Kidney (tissue), 14 donors: ENCODE measurements around the gene PPL. TPM values are rescaled to one million over a fixed set of nuclear protein-coding genes. Genes with fewer than 3 reads are reported as not detected.

Experiments used
- DNase-seq, 5 donors: peaks; one replicate each; pipeline ENCODE4 v3.0.0-alpha.2; 2013 to 2020
- FAIRE-seq: peaks from 2 replicates; lab custom pipeline; 2012; peaks lifted over from hg19 to GRCh38; lab: Jason Lieb, UNC
- H3K27ac ChIP-seq, 2 donors: one replicate each; pipeline ENCODE4 v1.7.0; 2013; ENCODE audit warnings: low read depth in 2 of 2, low read length in 2 of 2, inconsistent platforms in 1 of 2
- H3K27me3 ChIP-seq: one replicate; pipeline ENCODE4 v1.7.1; 2013; ENCODE audit warnings: low read length, inconsistent platforms; ENCODE audit not compliant: control insufficient read depth, insufficient read depth
- H3K36me3 ChIP-seq, 3 donors: one replicate each; pipeline versions ENCODE4 v1.7.0 to v1.7.1; 2013; ENCODE audit warnings: low read length in 3 of 3, control low read depth in 1 of 3, inconsistent platforms in 1 of 3; ENCODE audit not compliant: insufficient read depth in 3 of 3, control insufficient read depth in 2 of 3
- H3K4me1 ChIP-seq, 3 donors: one replicate each; pipeline versions ENCODE4 v1.7.0 to v1.7.1; 2013; ENCODE audit warnings: low read length in 3 of 3, inconsistent platforms in 1 of 3, low read depth in 1 of 3; ENCODE audit not compliant: control insufficient read depth in 2 of 3, insufficient read depth in 2 of 3
- H3K4me3 ChIP-seq, 3 donors: one replicate each; pipeline versions ENCODE4 v1.7.0 to v1.8.1; 2013; ENCODE audit warnings: low read length in 3 of 3, control low read depth in 1 of 3, inconsistent platforms in 1 of 3
- H3K9ac ChIP-seq, 3 donors: one replicate each; pipeline versions ENCODE4 v1.7.0 to v1.7.1; 2013; ENCODE audit warnings: low read length in 3 of 3, control low read depth in 1 of 3, inconsistent platforms in 1 of 3
- H3K9me3 ChIP-seq, 3 donors: one replicate each; pipeline versions ENCODE4 v1.7.0 to v1.7.1; 2013; ENCODE audit warnings: low read length in 3 of 3, control low read depth in 1 of 3, inconsistent platforms in 1 of 3; ENCODE audit not compliant: control insufficient read depth in 2 of 3, insufficient read depth in 1 of 3
- CTCF ChIP-seq: IDR thresholded peaks from 3 replicates; pipeline ENCODE4 v1.5.1; 2012; ENCODE audit warnings: mild to moderate bottlenecking, moderate library complexity, borderline replicate concordance; ENCODE audit not compliant: insufficient read depth; ENCODE audit errors: extremely low read depth
- intact Hi-C: fragments of 100-400 bp; cut with DNase I; formaldehyde crosslinking; loops from one replicate; pipeline ENCODE4 v1.11.1; 2022
- polyA plus RNA-seq: library from polyadenylated mRNA; stranded (reverse); fragments of 350-450 nt; fragmentation: Illumina TruSeq; extraction: RNeasy Lipid Tissue Mini Kit (QIAGEN cat#74804); gene quantifications from one replicate; pipeline ENCODE4 v1.2.3, GENCODE V29; 2014; ENCODE audit warnings: low read depth, low replicate concordance; ENCODE audit not compliant: insufficient read depth
- total RNA-seq: library from RNA; stranded (reverse); fragmentation: NEBNext Ultra II Directional; extraction: Animal tissue kit (Norgen Biotek cat#: 25700); gene quantifications from one replicate; pipeline ENCODE4 v1.2.1, GENCODE V29; 2021
- donor health status: control.
- donor health status: control.
- donor health status: control.
- donor health status: control.
- donor health status: control.
- donor health status: DM: yes; HTN: yes; CAD: no.
- donor health status: Normal renal cell carcinoma (clear cell type).

The PPL gene
- total and polyA plus RNA-seq, 2 donors from 2014 or later = 7.7 to 78.4 TPM

GRCh38 chr16:4894276-4895150 lies 42.4 kb downstream of the PPL start:
- Histone ChIP-seq H3K9ac (no peak overlapping the region), H3K9me3 (no peaks in the 10 kb centered on the region), H3K27ac (no peak overlapping the region), H3K4me1 (no peaks in the 10 kb centered on the region), H3K36me3 (peaks cover 0 to 3% (median 0%) of the 10 kb centered on the region in 3 donors), H3K4me3 (no peak overlapping the region), H3K27me3 (no peaks in the 10 kb centered on the region)
- intact Hi-C loops = no loop called here
- TF ChIP-seq CTCF = no peak
- DNase-seq = no peak
- FAIRE-seq = no peak

GRCh38 chr16:4893103-4893862 lies 43.7 kb downstream of the PPL start:
- Histone ChIP-seq H3K9me3 (no peaks in the 10 kb centered on the region), H3K27ac (no peak overlapping the region), H3K36me3 (peaks cover 0 to 3% (median 3%) of the 10 kb centered on the region in 3 donors), H3K4me3 (no peak overlapping the region), H3K27me3 (no peaks in the 10 kb centered on the region), H3K9ac (no peak overlapping the region), H3K4me1 (no peaks in the 10 kb centered on the region)
- intact Hi-C loops = no loop called here
- DNase-seq (no peak), FAIRE-seq (no peak)
- no peak for TF ChIP-seq CTCF

GRCh38 chr16:4892361-4893102 lies 44.4 kb downstream of the PPL start:
- no peak for TF ChIP-seq CTCF
- intact Hi-C loops = no loop called here
- Histone ChIP-seq H3K4me3 (no peak overlapping the region), H3K4me1 (no peaks in the 10 kb centered on the region), H3K27me3 (no peaks in the 10 kb centered on the region), H3K9me3 (no peaks in the 10 kb centered on the region), H3K36me3 (peaks cover 0 to 4% (median 3%) of the 10 kb centered on the region in 3 donors), H3K27ac (no peak overlapping the region), H3K9ac (no peak overlapping the region)
- DNase-seq = peak in 1 of 5 donors; percentile 49
- FAIRE-seq = no peak
